ENCODE data around the gene ZFAND2A.
A peak's percentile ranks its signal among the peaks of the same experiment; 100 is the strongest.
"Not testable (repeated sequence)": the region's sequence is repeated elsewhere in the genome, so short reads cannot be mapped to it uniquely, and the experiment has no call there.

Gene ZFAND2A

DNA sequence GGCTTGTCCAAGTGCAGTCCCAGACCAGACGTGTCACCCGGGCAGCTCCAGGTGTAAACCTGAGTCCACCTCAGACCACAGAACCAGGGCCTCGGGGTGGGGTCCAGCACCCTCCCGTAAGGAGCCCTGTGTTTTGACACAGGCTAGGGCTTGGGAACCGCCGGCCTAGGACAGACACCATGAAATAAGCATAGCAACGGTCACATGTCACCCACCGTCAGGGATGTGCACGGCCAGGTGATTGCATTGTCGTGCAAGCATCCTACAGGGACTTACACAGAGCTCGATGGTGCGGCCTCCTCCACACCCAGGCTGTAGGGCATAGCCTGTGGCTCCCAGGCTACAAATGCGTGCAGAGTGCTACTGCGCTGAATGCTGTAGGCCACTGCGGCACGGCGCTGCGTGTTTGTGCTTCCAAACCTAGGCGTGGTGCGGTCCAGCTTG, 10.6 kb downstream of the ZFAND2A start:
- Histone ChIP-seq H3K36me3 (ENCODE audit: control insufficient read depth in 1 of 2, insufficient read depth in 2 of 2, low read length in 2 of 2) (peaks cover 29 to 37% of the 10 kb centered on the region in 2 donors), H3K4me3 (ENCODE audit: low read depth in 1 of 2, low read length in 2 of 2) (no peak overlapping the region), H3K27ac (ENCODE audit: low read length) (no peak overlapping the region), H3K27me3 (ENCODE audit: low read depth, low read length) (no peaks in the 10 kb centered on the region), H3K9me3 (ENCODE audit: control insufficient read depth in 1 of 2, low read length in 2 of 2) (no peaks in the 10 kb centered on the region), H3K4me1 (ENCODE audit: control insufficient read depth in 1 of 2, insufficient read depth in 2 of 2, low read length in 2 of 2) (no peaks in the 10 kb centered on the region)

DNA sequence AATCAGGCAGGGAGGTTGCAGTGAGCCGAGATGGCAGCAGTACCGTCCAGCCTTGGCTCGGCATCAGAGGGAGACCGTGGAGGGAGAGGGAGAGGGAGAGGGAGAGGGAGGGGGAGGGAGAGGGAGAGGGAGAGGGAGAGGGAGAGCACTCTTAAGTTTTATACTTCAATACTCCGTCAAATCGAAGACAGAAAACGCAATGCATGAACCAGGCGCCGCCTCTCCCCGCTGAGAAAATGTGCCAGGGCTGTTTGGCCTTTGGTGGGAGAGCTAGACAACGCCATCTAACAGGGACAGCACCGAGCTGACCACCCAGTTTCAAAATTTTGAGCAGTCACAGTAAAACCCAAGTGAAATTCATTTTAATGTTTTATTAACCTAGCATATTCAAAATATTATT, 12.1 kb downstream of the ZFAND2A start:
- not testable (repeated sequence) for H3K4me3 ChIP-seq (ENCODE audit: low read depth in 1 of 2, low read length in 2 of 2); H3K27ac ChIP-seq (ENCODE audit: low read length); H3K4me1 ChIP-seq (ENCODE audit: control insufficient read depth in 1 of 2, insufficient read depth in 2 of 2, low read length in 2 of 2); H3K27me3 ChIP-seq (ENCODE audit: low read depth, low read length); H3K9me3 ChIP-seq (ENCODE audit: control insufficient read depth in 1 of 2, low read length in 2 of 2)
- peaks cover 22 to 23% of the 10 kb centered on the region in 2 donors for H3K36me3 ChIP-seq (ENCODE audit: control insufficient read depth in 1 of 2, insufficient read depth in 2 of 2, low read length in 2 of 2)

DNA sequence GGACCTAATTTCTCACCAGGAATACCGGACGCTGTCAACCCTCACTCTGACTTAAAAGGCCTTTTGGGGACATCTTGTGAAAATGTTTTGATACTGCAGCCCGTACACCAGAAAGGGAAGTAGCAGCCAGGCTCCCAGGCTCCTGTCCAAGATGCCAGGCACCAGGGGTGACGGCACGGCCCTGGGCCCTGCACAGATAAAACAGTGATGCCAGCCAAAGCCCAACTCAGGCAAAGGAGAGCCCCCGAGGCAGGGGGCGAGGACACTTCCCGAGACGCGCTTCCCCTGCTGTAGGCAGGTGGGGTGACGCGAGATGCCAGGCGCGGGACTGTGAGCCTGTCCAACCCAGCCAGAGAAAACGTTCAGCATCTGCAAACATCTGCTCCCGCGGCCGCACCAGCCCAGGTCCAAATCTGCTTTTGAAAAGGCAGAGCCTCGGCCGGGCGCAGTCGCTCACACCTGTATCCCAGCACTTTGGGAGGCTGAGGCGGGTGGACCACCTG, 15.7 kb downstream of the ZFAND2A start:
- Histone ChIP-seq H3K4me3 (ENCODE audit: low read depth in 1 of 2, low read length in 2 of 2) (no peak overlapping the region), H3K36me3 (ENCODE audit: control insufficient read depth in 1 of 2, insufficient read depth in 2 of 2, low read length in 2 of 2) (no peaks in the 10 kb centered on the region), H3K9me3 (ENCODE audit: control insufficient read depth in 1 of 2, low read length in 2 of 2) (no peaks in the 10 kb centered on the region), H3K27me3 (ENCODE audit: low read depth, low read length) (no peaks in the 10 kb centered on the region), H3K4me1 (ENCODE audit: control insufficient read depth in 1 of 2, insufficient read depth in 2 of 2, low read length in 2 of 2) (no peaks in the 10 kb centered on the region), H3K27ac (ENCODE audit: low read length) (no peak overlapping the region)

DNA sequence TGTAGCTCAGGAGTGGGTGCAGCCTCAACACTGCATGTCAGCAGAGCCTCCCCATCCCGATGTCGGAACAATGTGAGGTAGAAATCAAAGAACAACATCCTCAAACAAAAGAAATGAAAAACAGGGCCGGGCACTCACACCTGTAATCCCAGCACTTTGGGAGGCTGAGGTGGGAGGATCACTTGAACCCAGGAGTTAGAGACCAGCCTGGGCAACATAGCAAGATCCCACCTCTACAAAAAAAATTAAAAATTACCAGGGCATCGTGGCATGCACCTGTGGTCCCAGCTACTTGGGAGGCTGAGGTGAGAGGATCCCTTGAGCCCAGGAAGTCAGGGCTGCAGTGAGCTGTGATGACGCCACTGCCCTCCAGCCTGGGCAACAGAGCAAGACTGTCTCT, 17.0 kb downstream of the ZFAND2A start:
- not testable (repeated sequence) for H3K4me1 ChIP-seq (ENCODE audit: control insufficient read depth in 1 of 2, insufficient read depth in 2 of 2, low read length in 2 of 2); H3K4me3 ChIP-seq (ENCODE audit: low read depth in 1 of 2, low read length in 2 of 2); H3K36me3 ChIP-seq (ENCODE audit: control insufficient read depth in 1 of 2, insufficient read depth in 2 of 2, low read length in 2 of 2); H3K27ac ChIP-seq (ENCODE audit: low read length); H3K27me3 ChIP-seq (ENCODE audit: low read depth, low read length); H3K9me3 ChIP-seq (ENCODE audit: control insufficient read depth in 1 of 2, low read length in 2 of 2)

DNA sequence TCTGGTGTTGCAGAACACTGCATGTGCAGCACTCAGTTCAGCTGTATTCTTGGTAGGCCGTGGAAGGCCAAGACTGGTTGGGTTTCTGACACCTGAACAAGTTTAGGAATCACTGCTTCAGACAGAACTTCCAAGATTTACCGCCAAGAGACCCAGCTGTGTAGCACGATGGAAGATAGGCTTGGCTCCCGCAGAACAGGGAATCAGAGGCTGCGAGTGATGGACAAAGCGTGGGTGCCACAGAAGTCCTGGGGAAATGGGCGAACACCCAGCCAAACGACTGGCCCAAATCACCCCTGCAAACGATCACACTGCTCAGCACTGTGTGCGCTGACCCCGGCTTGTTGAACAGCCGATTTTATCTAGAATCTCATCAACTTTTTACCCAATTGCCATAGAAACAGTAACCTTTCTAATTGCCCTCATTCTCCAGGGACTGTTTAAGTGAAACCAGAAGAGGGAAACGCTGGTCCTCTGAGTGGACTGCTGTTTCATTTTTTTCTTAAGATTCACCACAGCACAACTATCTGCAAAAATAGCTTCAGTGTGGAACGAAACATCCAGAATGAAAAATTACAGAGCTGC, 17.9 kb downstream of the ZFAND2A start:
- no peak overlapping the region for H3K4me3 ChIP-seq (ENCODE audit: low read depth in 1 of 2, low read length in 2 of 2)
- H3K4me1 ChIP-seq (ENCODE audit: control insufficient read depth in 1 of 2, insufficient read depth in 2 of 2, low read length in 2 of 2) = peaks cover 2 to 6% of the 10 kb centered on the region in 2 donors
- no peak overlapping the region for H3K27ac ChIP-seq (ENCODE audit: low read length)
- H3K9me3 ChIP-seq (ENCODE audit: control insufficient read depth in 1 of 2, low read length in 2 of 2) = no peaks in the 10 kb centered on the region
- H3K27me3 ChIP-seq (ENCODE audit: low read depth, low read length) = no peaks in the 10 kb centered on the region
- H3K36me3 ChIP-seq (ENCODE audit: control insufficient read depth in 1 of 2, insufficient read depth in 2 of 2, low read length in 2 of 2) = no peaks in the 10 kb centered on the region

DNA sequence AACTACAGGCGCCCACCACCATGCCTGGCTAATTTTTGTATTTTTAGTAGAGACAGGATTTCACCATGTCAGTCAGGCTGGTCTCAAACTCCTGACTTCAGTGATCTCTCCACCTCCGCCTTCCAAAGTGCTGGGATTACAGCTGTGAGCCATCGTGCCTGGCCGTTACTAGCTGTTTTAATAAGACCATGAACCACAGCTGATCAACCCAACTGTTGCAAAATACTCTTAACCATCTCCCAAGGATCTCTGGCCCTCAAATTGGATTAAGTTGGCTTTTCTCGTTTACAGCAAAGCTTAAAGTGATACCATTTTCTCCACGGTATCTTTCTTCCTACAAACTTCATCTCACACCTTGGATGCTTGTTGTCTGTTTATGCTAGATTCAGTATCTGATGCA, 18.3 kb downstream of the ZFAND2A start:
- no peak overlapping the region for H3K27ac ChIP-seq (ENCODE audit: low read length)
- H3K4me1 ChIP-seq (ENCODE audit: control insufficient read depth in 1 of 2, insufficient read depth in 2 of 2, low read length in 2 of 2) = peaks cover 7 to 10% of the 10 kb centered on the region in 2 donors
- H3K4me3 ChIP-seq (ENCODE audit: low read depth in 1 of 2, low read length in 2 of 2) = no peak overlapping the region
- H3K27me3 ChIP-seq (ENCODE audit: low read depth, low read length) = no peaks in the 10 kb centered on the region
- no peaks in the 10 kb centered on the region for H3K36me3 ChIP-seq (ENCODE audit: control insufficient read depth in 1 of 2, insufficient read depth in 2 of 2, low read length in 2 of 2)
- no peaks in the 10 kb centered on the region for H3K9me3 ChIP-seq (ENCODE audit: control insufficient read depth in 1 of 2, low read length in 2 of 2)

DNA sequence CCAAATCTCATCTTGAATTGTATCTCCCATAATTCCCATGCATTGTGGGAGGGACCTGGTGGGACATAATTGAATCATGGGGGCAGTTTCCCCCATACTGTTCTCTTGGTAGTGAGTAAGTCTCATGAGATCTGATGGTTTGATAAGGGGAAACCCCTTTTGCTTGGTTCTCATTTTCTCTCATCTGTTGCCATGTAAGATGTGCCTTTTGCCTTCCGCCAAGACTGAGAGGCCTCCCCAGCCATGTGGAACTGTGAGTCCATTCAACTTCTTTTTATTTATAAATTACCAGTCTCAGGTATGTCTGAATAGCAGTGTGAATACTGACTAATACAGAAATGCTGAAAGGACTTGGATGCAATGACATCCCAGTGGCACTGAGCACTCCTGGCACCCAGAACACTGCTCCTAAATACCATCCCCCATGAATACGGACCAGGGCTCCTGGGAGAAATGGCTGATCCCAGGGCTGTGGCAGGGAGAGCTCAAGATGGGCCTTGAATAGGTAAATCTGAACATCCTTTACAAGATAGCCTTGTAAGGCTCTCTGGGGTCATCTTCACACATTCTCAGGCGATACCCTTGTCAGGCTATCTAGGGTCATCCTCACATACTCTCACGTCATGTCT, 19.4 kb downstream of the ZFAND2A start:
- Histone ChIP-seq H3K9me3 (ENCODE audit: control insufficient read depth in 1 of 2, low read length in 2 of 2) (no peaks in the 10 kb centered on the region), H3K27ac (ENCODE audit: low read length) (no peak overlapping the region), H3K4me1 (ENCODE audit: control insufficient read depth in 1 of 2, insufficient read depth in 2 of 2, low read length in 2 of 2) (peaks cover 7 to 11% of the 10 kb centered on the region in 2 donors), H3K36me3 (ENCODE audit: control insufficient read depth in 1 of 2, insufficient read depth in 2 of 2, low read length in 2 of 2) (no peaks in the 10 kb centered on the region), H3K4me3 (ENCODE audit: low read depth in 1 of 2, low read length in 2 of 2) (no peak overlapping the region), H3K27me3 (ENCODE audit: low read depth, low read length) (no peaks in the 10 kb centered on the region)

DNA sequence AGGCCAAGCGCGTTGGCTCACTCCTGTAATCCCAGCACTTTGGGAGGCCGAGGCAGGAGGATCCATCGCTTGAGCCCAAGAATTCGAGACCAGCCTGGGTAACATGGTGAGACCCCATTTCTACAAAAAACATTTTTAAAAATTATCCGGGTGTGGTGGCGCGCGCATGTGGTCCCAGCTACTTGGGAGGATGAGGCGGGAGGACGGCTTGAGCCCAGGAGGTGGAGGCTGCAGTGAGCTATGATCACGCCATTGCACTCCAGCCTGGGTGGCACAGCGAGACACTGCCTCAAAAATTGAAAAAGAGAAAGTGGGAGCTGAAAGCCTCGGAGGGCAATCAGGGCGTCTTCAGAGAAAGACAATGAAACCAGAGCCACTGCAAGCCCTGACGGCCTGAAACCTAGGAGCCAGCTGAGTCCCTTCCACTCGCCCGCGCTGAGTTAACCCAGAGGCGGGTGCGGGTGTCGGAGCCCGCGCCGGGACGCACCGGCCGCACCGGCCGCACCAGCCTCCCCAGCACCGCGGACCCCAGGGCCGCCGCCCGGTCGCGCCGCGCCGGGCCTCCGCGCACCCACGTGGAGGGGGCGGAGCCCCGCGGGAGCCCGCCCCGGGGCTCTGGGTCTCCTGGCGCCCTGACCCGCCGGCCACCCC, 22.4 kb downstream of the ZFAND2A start:
- Histone ChIP-seq H3K36me3 (ENCODE audit: control insufficient read depth in 1 of 2, insufficient read depth in 2 of 2, low read length in 2 of 2) (no peaks in the 10 kb centered on the region), H3K4me1 (ENCODE audit: control insufficient read depth in 1 of 2, insufficient read depth in 2 of 2, low read length in 2 of 2) (peaks cover 7 to 11% of the 10 kb centered on the region in 2 donors), H3K27ac (ENCODE audit: low read length) (no peak overlapping the region), H3K4me3 (ENCODE audit: low read depth in 1 of 2, low read length in 2 of 2) (peak overlapping the region; percentile 52 to 96), H3K9me3 (ENCODE audit: control insufficient read depth in 1 of 2, low read length in 2 of 2) (no peaks in the 10 kb centered on the region), H3K27me3 (ENCODE audit: low read depth, low read length) (no peaks in the 10 kb centered on the region)

DNA sequence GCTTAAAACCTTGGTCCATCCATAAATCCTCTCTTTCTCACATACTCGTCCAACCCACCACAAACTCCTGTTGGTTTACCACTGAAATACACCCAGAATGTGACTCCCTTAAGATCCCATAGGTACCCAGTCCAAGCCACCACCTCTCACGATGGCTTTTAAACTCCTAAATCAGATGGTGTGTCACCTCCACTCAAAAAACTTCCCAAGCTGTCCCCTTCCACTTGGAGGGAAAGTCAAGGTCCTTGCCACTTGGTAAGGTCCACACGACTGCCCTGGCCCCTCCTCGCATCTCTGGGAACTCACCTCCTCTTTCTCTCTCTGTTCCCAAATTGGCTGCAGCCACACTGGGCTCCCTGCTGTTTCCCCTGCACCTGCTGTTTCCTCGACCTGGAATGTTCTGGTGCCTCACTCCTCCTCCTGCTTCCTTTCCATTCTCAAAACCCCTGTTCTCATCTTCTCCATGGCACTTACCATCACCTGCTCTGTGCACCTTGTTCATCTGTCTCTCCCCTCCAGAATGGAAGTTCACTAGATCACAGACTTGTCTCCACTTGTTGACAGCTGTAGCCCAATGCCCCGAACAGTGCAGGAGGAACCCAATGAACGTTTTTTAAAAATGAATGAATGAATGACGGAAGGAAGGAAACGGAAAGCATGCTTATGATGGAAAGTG, 23.0 kb downstream of the ZFAND2A start:
- Histone ChIP-seq H3K27ac (ENCODE audit: low read length) (no peak overlapping the region), H3K27me3 (ENCODE audit: low read depth, low read length) (no peaks in the 10 kb centered on the region), H3K36me3 (ENCODE audit: control insufficient read depth in 1 of 2, insufficient read depth in 2 of 2, low read length in 2 of 2) (no peaks in the 10 kb centered on the region), H3K9me3 (ENCODE audit: control insufficient read depth in 1 of 2, low read length in 2 of 2) (no peaks in the 10 kb centered on the region), H3K4me3 (ENCODE audit: low read depth in 1 of 2, low read length in 2 of 2) (peak overlapping the region; percentile 52 to 96), H3K4me1 (ENCODE audit: control insufficient read depth in 1 of 2, insufficient read depth in 2 of 2, low read length in 2 of 2) (peaks cover 7 to 11% of the 10 kb centered on the region in 2 donors)

DNA sequence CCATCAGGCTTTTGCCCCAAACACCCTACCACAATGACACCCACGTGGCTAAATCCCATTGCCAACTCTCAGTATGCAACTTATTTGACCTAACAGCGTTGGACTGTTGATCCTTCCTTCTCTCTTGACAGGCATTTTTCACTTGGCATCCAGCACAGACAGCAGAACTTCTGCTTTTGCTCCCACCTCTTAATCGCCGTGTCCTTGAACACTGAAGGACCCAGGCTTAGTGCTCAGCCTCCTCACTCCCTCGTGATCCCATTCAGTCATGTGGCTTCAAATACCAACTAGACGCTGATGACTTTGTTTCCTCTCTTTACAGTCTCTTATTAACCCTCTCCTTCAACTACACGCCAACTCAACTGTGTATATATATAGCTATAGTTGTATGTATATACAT, 25.0 kb downstream of the ZFAND2A start:
- Histone ChIP-seq H3K4me3 (ENCODE audit: low read depth in 1 of 2, low read length in 2 of 2) (no peak overlapping the region), H3K27me3 (ENCODE audit: low read depth, low read length) (no peaks in the 10 kb centered on the region), H3K36me3 (ENCODE audit: control insufficient read depth in 1 of 2, insufficient read depth in 2 of 2, low read length in 2 of 2) (no peaks in the 10 kb centered on the region), H3K4me1 (ENCODE audit: control insufficient read depth in 1 of 2, insufficient read depth in 2 of 2, low read length in 2 of 2) (peaks cover 7 to 11% of the 10 kb centered on the region in 2 donors), H3K27ac (ENCODE audit: low read length) (no peak overlapping the region), H3K9me3 (ENCODE audit: control insufficient read depth in 1 of 2, low read length in 2 of 2) (no peaks in the 10 kb centered on the region)
